ENCODE results near the gene UBE2V1. TPM values are rescaled to one million over a fixed set of nuclear protein-coding genes. Genes with fewer than 3 reads are reported as not detected.

UBE2V1 gene
- total and polyA plus RNA-seq, 2 of the 13 experiments (the other 11 are each of a cell fraction or from before 2014, with no cell fraction given): 81.3 to 132 TPM

DNA sequence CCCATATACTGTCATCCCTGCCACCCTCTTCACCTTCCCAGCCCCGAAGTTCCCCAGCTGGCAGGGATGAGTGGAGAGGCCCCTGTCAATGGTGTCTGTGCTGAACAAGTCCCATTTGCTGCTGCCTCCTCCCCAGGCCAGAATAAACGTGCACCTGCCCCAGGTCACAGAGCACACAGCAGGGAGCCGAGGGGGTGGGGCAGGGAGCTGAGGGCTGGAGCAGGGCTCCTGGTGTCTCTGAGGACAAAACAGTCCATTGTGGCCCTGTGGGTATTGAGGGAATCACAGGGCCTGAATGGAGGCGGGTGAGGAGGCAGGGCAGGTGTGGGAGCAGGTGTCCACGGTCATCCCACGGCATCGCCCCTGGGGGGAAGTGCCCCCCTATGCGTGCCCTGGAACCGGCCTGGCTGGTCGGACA lies 74.4 kb downstream of the UBE2V1 start (continued):
- TF ChIP-seq, protein P1, sequence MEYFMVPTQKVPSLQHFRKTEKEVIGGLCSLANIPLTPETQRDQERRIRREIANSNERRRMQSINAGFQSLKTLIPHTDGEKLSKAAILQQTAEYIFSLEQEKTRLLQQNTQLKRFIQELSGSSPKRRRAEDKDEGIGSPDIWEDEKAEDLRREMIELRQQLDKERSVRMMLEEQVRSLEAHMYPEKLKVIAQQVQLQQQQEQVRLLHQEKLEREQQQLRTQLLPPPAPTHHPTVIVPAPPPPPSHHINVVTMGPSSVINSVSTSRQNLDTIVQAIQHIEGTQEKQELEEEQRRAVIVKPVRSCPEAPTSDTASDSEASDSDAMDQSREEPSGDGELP (IDR thresholded peaks at IDR 0.05; ENCODE audit: borderline replicate concordance, low read depth): peak; percentile 39; the same call in 1 of the 2 replicates
- TF ChIP-seq GABPB1 (CRISPR knock-in tag; IDR thresholded peaks at IDR 0.05) (peak; percentile 22; the same call in 1 of the 2 replicates), ZNF12 (CRISPR knock-in tag; IDR thresholded peaks at IDR 0.05) (peak; percentile 7; the same call in 1 of the 2 replicates), ATF7 (IDR thresholded peaks at IDR 0.05) (no peak), ATF7 (CRISPR knock-in tag; IDR thresholded peaks at IDR 0.05) (no peak), ZNF556 (CRISPR knock-in tag; IDR thresholded peaks at IDR 0.05; ENCODE audit: borderline replicate concordance) (0 out of 2 replicates have a peak, but pooled peaks have one; percentile 61), SPEN (CRISPR knock-in tag; IDR thresholded peaks at IDR 0.05; ENCODE audit: low read depth) (peak; percentile 20; the same call in 1 of the 2 replicates), HMG20A (CRISPR knock-in tag; IDR thresholded peaks at IDR 0.05; ENCODE audit: borderline replicate concordance) (0 out of 2 replicates have a peak, but pooled peaks have one; percentile 21), POGZ (CRISPR knock-in tag; IDR thresholded peaks at IDR 0.05) (no peak), ZNF761 (CRISPR knock-in tag; conservative IDR thresholded peaks at IDR 0.05) (0 out of 2 replicates have a peak, but pooled peaks have one; percentile 59), SOX6 (IDR thresholded peaks at IDR 0.05) (no peak), SOX6 (CRISPR knock-in tag; IDR thresholded peaks at IDR 0.05) (peak; percentile 42; the same call in 1 of the 2 replicates), ZNF619 (CRISPR knock-in tag; IDR thresholded peaks at IDR 0.05) (no peak), KDM5A (IDR thresholded peaks at IDR 0.05; ENCODE audit: borderline replicate concordance, low read length) (no peak)
- TF ChIP-seq, protein P2, sequence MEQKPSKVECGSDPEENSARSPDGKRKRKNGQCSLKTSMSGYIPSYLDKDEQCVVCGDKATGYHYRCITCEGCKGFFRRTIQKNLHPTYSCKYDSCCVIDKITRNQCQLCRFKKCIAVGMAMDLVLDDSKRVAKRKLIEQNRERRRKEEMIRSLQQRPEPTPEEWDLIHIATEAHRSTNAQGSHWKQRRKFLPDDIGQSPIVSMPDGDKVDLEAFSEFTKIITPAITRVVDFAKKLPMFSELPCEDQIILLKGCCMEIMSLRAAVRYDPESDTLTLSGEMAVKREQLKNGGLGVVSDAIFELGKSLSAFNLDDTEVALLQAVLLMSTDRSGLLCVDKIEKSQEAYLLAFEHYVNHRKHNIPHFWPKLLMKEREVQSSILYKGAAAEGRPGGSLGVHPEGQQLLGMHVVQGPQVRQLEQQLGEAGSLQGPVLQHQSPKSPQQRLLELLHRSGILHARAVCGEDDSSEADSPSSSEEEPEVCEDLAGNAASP (CRISPR knock-in tag; IDR thresholded peaks at IDR 0.05; ENCODE audit: borderline replicate concordance): 0 out of 2 replicates have a peak, but pooled peaks have one; percentile 6
- TF ChIP-seq, protein P3, sequence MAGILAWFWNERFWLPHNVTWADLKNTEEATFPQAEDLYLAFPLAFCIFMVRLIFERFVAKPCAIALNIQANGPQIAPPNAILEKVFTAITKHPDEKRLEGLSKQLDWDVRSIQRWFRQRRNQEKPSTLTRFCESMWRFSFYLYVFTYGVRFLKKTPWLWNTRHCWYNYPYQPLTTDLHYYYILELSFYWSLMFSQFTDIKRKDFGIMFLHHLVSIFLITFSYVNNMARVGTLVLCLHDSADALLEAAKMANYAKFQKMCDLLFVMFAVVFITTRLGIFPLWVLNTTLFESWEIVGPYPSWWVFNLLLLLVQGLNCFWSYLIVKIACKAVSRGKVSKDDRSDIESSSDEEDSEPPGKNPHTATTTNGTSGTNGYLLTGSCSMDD (CRISPR knock-in tag; IDR thresholded peaks at IDR 0.05): no peak
- TF ChIP-seq, protein P4, sequence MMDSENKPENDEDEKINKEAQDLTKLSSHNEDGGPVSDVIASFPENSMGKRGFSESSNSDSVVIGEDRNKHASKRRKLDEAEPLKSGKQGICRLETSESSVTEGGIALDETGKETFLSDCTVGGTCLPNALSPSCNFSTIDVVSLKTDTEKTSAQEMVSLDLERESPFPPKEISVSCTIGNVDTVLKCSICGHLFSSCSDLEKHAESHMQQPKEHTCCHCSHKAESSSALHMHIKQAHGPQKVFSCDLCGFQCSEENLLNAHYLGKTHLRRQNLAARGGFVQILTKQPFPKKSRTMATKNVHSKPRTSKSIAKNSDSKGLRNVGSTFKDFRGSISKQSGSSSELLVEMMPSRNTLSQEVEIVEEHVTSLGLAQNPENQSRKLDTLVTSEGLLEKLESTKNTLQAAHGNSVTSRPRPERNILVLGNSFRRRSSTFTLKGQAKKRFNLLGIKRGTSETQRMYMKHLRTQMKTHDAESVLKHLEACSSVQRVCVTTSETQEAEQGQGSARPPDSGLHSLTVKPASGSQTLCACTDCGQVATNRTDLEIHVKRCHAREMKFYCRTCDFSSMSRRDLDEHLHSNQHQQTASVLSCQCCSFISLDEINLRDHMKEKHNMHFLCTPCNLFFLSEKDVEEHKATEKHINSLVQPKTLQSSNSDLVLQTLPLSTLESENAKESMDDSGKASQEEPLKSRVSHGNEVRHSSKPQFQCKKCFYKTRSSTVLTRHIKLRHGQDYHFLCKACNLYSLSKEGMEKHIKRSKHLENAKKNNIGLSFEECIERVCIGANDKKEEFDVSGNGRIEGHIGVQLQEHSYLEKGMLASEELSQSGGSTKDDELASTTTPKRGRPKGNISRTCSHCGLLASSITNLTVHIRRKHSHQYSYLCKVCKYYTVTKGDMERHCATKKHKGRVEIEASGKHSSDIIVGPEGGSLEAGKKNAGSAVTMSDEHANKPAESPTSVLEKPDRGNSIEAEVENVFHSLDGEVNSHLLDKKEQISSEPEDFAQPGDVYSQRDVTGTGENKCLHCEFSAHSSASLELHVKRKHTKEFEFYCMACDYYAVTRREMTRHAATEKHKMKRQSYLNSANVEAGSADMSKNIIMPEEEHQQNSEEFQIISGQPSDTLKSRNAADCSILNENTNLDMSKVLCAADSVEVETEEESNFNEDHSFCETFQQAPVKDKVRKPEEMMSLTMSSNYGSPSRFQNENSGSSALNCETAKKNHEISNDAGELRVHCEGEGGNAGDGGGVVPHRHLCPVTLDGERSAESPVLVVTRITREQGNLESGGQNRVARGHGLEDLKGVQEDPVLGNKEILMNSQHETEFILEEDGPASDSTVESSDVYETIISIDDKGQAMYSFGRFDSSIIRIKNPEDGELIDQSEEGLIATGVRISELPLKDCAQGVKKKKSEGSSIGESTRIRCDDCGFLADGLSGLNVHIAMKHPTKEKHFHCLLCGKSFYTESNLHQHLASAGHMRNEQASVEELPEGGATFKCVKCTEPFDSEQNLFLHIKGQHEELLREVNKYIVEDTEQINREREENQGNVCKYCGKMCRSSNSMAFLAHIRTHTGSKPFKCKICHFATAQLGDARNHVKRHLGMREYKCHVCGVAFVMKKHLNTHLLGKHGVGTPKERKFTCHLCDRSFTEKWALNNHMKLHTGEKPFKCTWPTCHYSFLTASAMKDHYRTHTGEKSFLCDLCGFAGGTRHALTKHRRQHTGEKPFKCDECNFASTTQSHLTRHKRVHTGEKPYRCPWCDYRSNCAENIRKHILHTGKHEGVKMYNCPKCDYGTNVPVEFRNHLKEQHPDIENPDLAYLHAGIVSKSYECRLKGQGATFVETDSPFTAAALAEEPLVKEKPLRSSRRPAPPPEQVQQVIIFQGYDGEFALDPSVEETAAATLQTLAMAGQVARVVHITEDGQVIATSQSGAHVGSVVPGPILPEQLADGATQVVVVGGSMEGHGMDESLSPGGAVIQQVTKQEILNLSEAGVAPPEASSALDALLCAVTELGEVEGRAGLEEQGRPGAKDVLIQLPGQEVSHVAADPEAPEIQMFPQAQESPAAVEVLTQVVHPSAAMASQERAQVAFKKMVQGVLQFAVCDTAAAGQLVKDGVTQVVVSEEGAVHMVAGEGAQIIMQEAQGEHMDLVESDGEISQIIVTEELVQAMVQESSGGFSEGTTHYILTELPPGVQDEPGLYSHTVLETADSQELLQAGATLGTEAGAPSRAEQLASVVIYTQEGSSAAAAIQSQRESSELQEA (CRISPR knock-in tag; IDR thresholded peaks at IDR 0.05; ENCODE audit: not compliant biosample characterization): no peak
